Measurements from ENCODE around the gene B3GNT5.

- TF ChIP-seq, protein P1, sequence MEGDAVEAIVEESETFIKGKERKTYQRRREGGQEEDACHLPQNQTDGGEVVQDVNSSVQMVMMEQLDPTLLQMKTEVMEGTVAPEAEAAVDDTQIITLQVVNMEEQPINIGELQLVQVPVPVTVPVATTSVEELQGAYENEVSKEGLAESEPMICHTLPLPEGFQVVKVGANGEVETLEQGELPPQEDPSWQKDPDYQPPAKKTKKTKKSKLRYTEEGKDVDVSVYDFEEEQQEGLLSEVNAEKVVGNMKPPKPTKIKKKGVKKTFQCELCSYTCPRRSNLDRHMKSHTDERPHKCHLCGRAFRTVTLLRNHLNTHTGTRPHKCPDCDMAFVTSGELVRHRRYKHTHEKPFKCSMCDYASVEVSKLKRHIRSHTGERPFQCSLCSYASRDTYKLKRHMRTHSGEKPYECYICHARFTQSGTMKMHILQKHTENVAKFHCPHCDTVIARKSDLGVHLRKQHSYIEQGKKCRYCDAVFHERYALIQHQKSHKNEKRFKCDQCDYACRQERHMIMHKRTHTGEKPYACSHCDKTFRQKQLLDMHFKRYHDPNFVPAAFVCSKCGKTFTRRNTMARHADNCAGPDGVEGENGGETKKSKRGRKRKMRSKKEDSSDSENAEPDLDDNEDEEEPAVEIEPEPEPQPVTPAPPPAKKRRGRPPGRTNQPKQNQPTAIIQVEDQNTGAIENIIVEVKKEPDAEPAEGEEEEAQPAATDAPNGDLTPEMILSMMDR (conservative IDR thresholded peaks at IDR 0.05; ENCODE audit: low read length) = no peak
- no peak for TF ChIP-seq EZH2phosphoT487 (IDR thresholded peaks at IDR 0.05; ENCODE audit: borderline replicate concordance)
Observed at GRCh38 chr3:183244981-183245476, 8.0 kb upstream of the B3GNT5 start.
